ENCODE measurements around the gene VCP. TPM values are rescaled to one million over a fixed set of nuclear protein-coding genes. Genes with fewer than 3 reads are reported as not detected.
"Not testable (repeated sequence)": the region's sequence is repeated elsewhere in the genome, so short reads cannot be mapped to it uniquely, and the experiment has no call there.

The VCP gene
- total RNA-seq, 1 experiment from 2014 or later, result 208 TPM

- TF ChIP-seq CTCF (IDR thresholded peaks at IDR 0.05; ENCODE audit: unreplicated experiment), result no peak
- intact Hi-C loops (cut with micrococcal nuclease; ENCODE audit: unreplicated experiment), result no loop called here
- no TSS peak for BruUV-seq (replicated peaks)
- Mint-ChIP-seq H3K27me3 (ENCODE audit: unreplicated experiment) (no peaks in the 10 kb centered on the region), H3K27ac (ENCODE audit: unreplicated experiment) (no peak overlapping the region), H3K4me1 (ENCODE audit: low read depth, unreplicated experiment) (peaks cover 10% of the 10 kb centered on the region), H3K36me3 (ENCODE audit: insufficient read depth, unreplicated experiment) (peaks cover 26% of the 10 kb centered on the region), H3K4me3 (ENCODE audit: low read depth, unreplicated experiment) (no peak overlapping the region), H3K9me3 (ENCODE audit: low read depth, unreplicated experiment) (no peaks in the 10 kb centered on the region)
- CTCF ChIA-PET, result interaction anchor here (0.5 kb wide), 1 partner anchor 54 kb away, joined by 3 read pairs; no protein-coding TSS in a partner anchor
- no peak for DNase-seq
Observed at GRCh38 chr9:35026671-35027070, 45.8 kb downstream of the VCP start.

GRCh38 chr9:35023443-35023842 lies 49.0 kb downstream of the VCP start:
- H3K9me3 Mint-ChIP-seq (ENCODE audit: low read depth, unreplicated experiment); H3K4me1 Mint-ChIP-seq (ENCODE audit: low read depth, unreplicated experiment); intact Hi-C loops (cut with micrococcal nuclease; ENCODE audit: unreplicated experiment); BruUV-seq (replicated peaks); CTCF ChIA-PET; H3K4me3 Mint-ChIP-seq (ENCODE audit: low read depth, unreplicated experiment); H3K27me3 Mint-ChIP-seq (ENCODE audit: unreplicated experiment); H3K27ac Mint-ChIP-seq (ENCODE audit: unreplicated experiment); DNase-seq: not testable (repeated sequence)
- peaks cover 19% of the 10 kb centered on the region for H3K36me3 Mint-ChIP-seq (ENCODE audit: insufficient read depth, unreplicated experiment)

- H3K4me1 Mint-ChIP-seq (ENCODE audit: low read depth, unreplicated experiment), result no peaks in the 10 kb centered on the region
- TF ChIP-seq CTCF (IDR thresholded peaks at IDR 0.05; ENCODE audit: unreplicated experiment), result no peak
- no peak overlapping the region for H3K4me3 Mint-ChIP-seq (ENCODE audit: low read depth, unreplicated experiment)
- H3K27ac Mint-ChIP-seq (ENCODE audit: unreplicated experiment), result no peak overlapping the region
- no peaks in the 10 kb centered on the region for H3K27me3 Mint-ChIP-seq (ENCODE audit: unreplicated experiment)
- H3K36me3 Mint-ChIP-seq (ENCODE audit: insufficient read depth, unreplicated experiment), result peaks cover 21% of the 10 kb centered on the region
- peaks cover 10% of the 10 kb centered on the region for H3K9me3 Mint-ChIP-seq (ENCODE audit: low read depth, unreplicated experiment)
- intact Hi-C loops (cut with micrococcal nuclease; ENCODE audit: unreplicated experiment), result no loop called here
- BruUV-seq (replicated peaks), result no TSS peak
- CTCF ChIA-PET, result no interaction called here
- no peak for DNase-seq
Observed at GRCh38 chr9:35014517-35014916, 57.9 kb downstream of the VCP start.

DNA sequence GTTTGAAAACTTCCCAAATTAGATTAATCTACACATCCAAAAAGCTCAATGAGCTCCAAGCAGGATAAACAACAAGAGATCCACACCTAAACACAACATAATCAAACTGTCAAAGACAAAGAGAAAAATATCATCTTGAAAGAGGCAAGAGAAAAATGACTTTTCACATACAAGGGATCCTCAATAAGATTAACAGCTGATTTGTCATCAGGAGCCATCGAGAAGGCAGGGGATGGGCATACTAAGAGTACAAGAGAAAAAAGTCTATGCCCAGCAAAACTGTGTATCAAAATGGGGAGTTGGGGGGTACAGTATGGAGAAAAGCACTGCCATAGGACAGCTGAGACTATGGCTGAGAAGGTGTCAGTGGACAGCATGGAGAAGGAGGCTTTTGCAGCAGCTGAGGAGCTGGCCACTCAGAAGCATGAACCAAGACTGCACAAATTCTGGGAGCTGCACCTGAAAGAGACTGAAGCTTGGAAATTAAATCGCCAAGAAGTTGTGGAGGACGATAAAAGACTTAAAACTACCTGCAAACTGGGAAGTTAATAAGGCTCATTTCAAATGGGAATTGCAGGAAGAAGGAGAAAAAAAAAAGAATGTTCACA lies 62.0 kb downstream of the VCP start:
- no peak overlapping the region for H3K27ac Mint-ChIP-seq (ENCODE audit: unreplicated experiment)
- no peaks in the 10 kb centered on the region for H3K4me1 Mint-ChIP-seq (ENCODE audit: low read depth, unreplicated experiment)
- H3K27me3 Mint-ChIP-seq (ENCODE audit: unreplicated experiment), result no peaks in the 10 kb centered on the region
- DNase-seq, result no peak
- TF ChIP-seq CTCF (IDR thresholded peaks at IDR 0.05; ENCODE audit: unreplicated experiment), result no peak
- no TSS peak for BruUV-seq (replicated peaks)
- H3K36me3 Mint-ChIP-seq (ENCODE audit: insufficient read depth, unreplicated experiment), result peaks cover 20% of the 10 kb centered on the region
- CTCF ChIA-PET, result no interaction called here
- no peak overlapping the region for H3K4me3 Mint-ChIP-seq (ENCODE audit: low read depth, unreplicated experiment)
- intact Hi-C loops (cut with micrococcal nuclease; ENCODE audit: unreplicated experiment), result no loop called here
- peaks cover 7% of the 10 kb centered on the region for H3K9me3 Mint-ChIP-seq (ENCODE audit: low read depth, unreplicated experiment)

Other genes starting within 250 kb of the VCP start
- not detected in 2 replicates for gene PHF24, start 114.3 kb downstream of the VCP start, total RNA-seq (2022)
- gene DNAJB5, start 82.9 kb downstream of the VCP start, total RNA-seq (2022), result 1.5 and 3.1 TPM in 2 replicates
- gene FANCG, start 7.3 kb upstream of the VCP start, total RNA-seq (2022), result 38.8 and 46.2 TPM in 2 replicates
- 31.9 and 32.0 TPM in 2 replicates for gene PIGO, start 24.0 kb upstream of the VCP start, total RNA-seq (2022)
- gene STOML2, start 30.5 kb upstream of the VCP start, total RNA-seq (2022), result 97.3 and 103 TPM in 2 replicates
- gene ATOSB, start 43.2 kb upstream of the VCP start, total RNA-seq (2022), result 16.8 and 17.5 TPM in 2 replicates
- gene UNC13B, start 89.4 kb upstream of the VCP start, total RNA-seq (2022), result 20.4 and 24.4 TPM in 2 replicates

Data from Calu3 (cell line).